Activated T-cell treated with anti-CD3 and anti-CD28 coated beads, Interleukin-2, amount 50 U/mL, for 1 hour (primary cell): ENCODE measurements around the gene SH3RF3.

ENCODE experiments used
- DNase-seq: peaks from one replicate; pipeline ENCODE4 v3.0.0-alpha.2; 2020

The SH3RF3 gene

DNA sequence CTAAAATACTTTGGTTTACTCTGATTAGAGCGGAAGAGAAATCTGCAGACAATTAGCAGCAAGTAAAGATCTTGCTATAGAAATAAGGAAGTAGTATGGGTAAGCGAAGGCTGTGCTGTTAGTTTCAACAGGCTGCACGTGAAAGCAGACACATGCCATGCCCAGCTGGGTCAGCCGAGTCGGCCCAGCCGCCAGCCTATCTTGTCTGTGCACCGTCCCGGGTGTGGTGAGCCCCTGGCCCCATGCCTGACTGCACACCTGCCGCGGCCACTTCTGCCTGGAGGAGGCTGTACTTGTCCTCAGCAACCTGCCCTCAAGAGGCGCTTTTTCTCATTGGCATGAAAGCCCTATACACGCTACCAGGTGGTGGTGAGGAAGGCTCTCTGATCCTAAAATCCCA lies 299.3 kb downstream of the SH3RF3 start:
- DNase-seq, result no peak

DNA sequence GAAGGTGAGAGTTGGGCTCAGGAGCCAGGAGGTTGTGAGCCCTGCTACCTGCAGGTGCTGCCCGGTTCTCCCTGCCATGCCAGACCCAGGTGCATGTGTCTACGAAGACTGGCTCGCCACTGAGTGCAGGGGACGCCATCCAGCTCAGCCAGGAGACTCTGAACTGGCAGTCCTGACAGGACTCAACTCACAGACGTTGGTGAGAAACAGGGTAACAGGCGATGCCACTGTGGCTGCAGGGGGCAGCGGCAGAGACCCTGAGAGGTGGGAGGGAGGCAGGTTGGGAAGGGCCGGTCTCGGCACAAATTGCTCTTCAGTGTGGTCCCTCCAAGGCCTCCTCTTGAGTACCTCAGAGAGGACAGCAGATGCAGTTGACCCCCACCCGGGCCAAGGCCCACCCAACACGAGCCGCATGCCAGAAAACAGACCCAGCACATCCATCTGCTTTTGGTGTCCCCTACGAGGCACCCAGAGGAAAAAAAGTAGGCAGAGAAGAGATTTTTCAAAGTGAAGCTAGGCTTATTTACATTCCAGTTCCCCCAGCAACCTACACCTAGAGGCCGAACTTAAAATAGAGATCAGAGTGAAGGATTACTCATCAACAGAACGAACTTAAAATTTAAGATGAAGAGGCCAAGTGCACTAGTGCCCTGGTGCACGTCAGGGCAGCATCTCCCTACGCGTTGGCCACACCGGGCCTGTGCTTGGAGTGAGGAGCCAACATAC lies 300.0 kb downstream of the SH3RF3 start:
- DNase-seq, result no peak

DNA sequence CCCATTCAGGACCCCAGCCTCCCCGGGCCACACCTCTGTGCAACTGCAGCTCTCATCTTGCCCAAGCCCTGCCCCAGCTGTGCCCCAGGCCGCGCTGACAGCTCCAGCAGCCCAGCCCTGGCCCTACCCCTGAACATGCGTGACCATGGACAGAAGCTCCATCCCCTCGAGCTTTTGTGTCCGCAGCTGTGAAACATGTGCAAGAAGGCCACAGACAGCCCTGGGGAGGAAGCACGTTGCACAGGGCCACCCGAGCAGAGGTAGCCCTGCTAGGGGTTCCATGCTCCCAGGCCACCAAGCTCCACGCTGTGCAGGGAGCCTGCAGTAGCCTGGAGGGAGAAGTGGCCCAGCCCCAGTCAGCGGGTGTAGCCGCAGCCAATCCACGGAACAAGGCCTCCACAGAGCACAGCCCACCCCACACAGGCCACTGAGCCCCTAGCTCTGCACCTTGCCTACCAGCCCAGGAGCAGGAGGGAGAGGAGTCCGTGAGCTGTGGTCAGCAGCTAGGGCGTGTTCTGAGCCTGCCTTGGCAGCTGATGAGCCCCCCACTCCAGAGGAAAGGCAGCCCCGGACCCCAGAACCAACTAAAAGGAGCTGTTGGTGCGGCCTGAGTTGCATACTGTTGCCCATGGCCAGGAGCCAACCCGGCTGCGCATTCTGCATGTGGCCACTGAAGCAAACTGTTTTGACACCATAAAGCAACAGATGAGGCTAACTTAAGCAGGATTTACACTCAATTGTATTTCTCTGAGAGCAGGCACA lies 300.7 kb downstream of the SH3RF3 start:
- no peak for DNase-seq

DNA sequence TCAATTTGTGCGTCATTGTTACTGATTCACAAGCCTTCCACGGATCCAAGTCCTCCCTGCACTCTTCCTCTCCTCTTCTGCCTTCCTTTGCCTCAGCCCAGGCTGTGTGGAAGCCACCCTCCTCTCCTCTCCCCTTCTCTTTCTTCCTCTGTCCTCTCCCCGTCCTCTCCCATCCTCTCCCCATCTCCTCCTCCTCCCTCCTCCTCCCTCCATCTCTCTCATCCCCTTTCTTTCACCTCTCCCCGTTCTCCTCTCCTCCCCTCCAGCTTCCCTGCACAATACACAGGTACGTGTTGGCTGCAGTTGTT lies 301.3 kb downstream of the SH3RF3 start:
- DNase-seq, result no peak

DNA sequence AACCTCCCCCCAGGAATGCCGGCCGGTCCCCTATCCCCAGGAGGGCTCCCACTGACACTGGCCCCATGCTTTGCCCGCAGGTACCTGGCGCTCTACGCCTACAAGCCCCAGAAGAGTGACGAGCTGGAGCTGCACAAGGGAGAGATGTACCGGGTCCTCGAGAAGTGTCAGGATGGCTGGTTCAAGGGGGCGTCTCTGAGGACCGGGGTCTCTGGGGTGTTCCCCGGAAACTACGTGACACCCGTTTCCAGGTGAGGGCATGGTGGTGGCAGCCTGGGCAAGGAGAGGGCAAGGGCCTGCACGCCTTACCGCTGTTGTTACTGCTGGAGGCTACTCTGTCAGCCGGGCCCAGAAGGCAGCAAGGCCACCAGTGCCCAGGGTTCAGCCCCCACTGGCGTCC lies 303.4 kb downstream of the SH3RF3 start:
- DNase-seq, result no peak

DNA sequence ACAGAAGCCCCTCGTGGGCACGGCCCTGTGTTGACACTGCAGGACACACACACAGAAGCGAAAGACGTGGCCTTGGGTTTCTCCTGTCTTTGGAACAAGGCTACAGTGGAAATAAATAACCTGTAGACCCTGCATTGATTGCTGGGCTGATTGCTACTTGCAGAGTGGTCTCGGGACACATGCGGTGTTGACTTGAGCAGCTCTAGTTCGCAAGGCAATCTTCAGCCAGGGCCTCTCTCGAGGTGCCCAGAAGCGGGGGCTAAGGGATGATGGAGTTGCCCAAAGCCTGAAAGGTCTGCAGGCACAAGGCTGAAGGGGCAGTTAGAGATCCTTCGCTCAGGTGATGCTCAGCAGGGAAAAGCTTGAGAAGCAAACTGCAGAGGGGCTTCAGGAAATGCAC lies 304.5 kb downstream of the SH3RF3 start:
- no peak for DNase-seq

DNA sequence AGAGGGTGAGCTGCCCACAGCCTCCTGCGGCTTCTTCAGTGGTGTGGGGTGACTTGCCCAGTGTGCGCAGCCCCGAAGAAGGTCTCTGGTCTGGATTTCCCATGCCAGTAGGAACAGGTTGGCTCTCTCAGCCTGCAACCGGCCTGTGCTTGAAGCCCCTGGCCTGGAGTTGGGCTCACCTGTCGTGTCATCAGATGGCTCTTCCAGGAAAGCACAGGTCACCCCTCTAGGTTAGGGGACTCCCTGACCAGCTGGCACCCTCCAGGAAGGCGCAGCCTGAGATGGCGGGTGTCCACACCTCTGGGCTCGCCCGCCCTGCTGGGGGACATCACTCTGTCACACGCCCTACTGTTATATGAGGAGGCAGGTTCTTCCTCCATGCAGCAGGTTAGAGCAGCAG lies 304.9 kb downstream of the SH3RF3 start:
- no peak for DNase-seq

DNA sequence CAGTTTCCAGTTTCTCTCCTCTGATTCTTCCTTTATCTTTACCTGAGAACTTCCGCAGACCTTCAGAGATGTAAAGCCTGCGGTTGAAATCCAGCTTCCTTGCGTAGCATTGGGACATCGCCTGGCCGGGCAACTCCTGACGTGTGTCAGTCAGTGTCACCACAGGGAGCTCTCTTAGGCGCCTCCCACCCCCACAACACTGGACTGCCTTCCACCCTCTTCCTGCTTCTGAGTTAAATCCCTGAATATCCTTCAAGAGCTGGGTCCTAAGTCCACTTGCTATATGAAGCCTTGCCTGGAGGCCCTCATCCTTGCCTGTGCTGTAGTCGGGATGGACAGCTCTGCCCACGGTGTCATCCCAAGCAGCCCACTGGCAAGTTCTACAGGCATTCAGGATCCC lies 305.3 kb downstream of the SH3RF3 start:
- DNase-seq, result no peak

DNA sequence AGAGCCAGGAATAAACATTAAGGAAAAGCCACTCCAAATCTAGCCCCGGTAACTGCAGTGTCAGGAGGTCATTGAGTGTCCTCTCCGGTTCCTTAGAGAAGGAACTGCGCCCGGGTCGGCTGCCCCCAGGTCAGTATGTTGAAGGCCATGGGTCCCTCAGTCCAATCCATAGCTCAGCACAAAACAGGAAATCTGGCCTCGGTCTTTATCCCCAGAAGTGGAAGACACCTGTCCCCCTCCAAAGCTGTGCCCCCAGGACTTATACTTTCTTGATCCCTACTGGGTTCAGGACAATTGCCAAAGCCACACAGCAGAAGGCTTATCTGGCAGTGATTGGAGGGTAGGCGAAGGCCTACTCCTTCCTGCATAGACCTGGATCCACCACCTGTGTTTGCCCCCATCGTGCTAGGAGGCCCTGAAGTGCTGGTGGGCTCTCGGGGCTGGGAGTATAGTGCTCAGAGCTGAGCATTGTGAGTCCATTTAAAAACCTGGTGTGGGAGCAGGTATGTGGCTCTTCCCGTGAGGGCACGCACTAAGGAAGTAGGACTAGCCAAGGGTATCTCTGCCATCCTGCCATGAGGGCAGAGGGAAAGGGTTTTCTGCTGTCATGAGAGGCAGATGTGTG lies 306.2 kb downstream of the SH3RF3 start:
- no peak for DNase-seq

DNA sequence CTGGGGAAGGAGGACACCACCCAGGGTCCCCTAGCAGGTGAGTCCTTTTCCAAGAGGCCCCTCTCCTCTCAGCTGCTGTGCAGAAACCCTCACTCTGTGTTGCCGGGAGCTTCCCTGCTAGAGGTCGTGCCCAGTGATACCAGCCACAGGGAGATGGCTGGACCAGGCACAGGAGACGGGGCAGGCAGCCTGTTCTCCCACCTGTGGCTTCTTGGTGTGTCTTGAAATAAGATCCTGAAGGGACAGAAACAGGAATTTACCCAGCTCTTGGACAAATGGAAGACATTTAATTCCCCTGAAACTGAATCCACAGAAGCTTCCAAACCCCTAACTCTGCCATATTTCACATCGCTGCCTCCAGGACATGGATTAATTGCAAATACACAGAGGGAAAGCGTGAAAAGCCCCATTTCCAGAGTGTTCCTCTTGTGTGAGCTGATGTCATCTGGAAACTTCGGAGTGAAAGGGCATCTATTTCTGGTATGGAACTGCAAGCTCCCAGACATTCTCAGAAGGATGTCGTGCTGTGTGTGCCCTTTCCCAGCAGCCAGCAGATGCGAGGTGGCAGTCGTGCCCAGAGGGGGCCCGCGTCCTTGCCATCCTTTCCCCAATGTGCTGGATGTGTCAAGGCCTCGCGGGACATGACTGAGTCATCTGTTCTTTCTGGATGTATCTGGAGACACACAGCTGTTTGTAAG lies 307.0 kb downstream of the SH3RF3 start:
- no peak for DNase-seq

DNA sequence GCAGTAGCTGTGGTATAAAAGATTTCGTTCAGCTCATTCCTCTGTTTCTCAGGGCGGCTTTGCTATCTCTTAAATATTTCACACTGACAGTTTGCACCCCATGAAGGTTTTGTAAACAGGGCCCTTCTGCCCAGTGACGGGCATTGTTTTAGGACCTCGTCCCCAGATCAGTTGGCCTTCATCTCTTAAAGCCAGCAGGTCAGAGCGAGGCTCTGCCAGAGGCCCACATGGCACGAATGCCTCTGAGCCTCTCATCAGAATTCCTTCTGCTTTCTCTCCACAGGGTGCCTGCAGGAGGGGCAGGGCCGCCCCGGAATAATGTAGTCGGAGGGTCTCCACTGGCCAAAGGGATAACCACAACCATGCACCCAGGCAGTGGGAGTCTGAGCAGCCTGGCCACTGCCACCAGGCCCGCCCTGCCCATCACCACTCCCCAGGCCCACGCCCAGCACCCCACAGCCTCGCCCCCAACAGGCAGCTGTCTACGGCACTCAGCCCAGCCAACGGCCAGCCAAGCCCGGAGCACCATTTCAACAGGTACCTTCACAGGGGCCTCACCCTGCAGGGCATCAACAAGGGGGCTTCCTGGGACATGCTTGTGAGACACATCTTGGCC lies 307.7 kb downstream of the SH3RF3 start:
- DNase-seq, result no peak

DNA sequence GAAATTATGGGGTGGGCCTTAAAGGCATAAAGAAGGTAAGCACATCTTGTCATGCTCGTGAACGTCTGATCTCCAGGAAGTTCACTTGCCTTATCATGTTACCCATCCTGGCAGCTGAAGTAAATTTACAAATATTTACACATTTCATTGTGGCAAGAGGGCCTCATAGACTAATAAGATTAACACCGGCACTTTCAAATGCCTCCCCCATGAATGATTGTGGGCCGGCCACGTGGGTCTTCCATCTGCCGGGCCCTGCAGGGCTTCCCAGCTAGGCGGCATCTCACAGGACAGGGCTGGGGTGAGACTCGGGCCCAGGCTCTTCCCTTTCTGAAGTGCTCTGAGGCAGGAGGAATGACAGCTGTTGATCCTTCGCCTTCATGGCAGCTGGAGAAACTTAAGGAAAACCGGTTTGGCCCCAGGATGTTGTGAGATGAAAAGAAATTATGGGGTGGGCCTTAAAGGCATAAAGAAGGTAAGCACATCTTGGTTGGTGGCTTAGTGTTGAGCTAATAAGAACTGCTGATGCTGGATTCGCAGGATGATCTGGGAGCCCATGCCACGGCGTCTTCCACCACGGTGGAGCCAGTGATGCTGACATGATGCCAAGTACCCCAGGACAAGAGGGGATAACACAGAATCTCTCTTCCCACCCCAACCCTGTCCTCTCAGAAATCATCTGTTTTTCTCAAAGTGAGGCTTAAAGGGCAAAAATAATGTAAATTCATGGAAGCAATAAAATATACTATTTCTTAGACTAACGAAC lies 308.5 kb downstream of the SH3RF3 start:
- DNase-seq, result no peak

DNA sequence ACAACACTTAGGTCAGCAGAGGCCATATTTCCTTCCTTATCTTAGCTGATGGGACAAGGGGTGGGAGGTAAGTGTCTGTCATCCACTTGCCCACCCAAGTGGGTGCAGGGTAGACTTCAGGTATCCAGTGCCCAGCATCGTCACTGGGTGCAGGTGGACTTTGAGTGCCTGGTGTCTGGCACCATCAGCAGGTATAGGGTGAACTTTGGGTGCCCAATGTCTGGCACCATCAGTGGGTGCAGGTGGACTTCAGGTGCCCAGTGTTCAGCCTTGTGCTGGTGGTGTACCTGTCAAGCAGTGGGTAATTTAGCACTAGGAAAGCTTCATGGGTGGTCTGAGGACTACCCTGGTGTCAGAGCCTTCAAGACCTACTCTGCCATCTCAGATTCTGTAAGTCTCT lies 309.1 kb downstream of the SH3RF3 start:
- no peak for DNase-seq

DNA sequence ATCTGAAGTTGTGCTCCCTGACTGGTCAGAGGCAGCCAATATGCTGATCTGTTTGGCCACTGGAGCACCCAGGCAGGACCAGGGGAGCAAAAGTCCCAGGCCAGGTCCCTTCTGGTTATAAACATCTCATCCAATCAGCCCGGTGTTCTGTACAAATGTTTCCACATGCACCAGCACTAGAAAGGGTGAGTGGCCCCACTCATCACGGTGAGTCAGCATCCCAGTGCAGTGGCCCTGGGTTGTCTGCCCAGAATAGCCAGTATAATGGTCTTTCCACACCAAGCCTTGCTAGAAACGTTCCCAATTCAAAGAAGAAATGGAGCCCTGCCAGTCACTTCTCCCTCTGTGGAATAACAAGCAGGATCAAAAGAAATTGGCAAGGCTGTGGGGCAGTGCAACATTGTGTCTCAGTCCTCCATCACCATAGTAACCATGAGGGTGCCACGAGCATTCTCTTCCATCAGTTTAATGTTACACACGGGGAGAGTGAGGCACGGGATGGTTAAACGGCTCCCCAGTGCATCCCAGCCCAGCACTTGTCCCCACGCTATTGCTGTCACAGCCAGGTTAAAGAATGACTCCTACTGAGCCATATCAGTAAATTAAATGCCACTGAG lies 309.9 kb downstream of the SH3RF3 start:
- no peak for DNase-seq

DNA sequence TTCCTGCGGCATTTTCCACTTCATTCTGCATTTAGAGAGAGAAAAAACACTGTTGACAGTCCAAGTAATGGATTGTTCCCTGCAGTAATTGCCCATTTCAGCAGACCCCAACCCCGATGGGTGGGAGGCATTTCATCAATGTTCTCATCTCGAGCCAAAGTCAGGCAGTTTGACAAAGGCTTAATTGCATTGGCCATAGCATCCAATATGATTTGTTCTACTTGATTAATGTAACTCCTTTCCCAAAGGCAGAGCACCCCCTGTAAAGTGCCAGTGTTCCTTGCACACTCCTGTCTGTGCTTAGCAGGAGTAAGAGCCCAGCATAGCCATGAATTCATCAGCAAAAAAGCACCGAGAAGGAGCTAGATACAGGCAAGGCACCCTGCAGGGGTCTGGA lies 310.4 kb downstream of the SH3RF3 start:
- DNase-seq, result no peak

DNA sequence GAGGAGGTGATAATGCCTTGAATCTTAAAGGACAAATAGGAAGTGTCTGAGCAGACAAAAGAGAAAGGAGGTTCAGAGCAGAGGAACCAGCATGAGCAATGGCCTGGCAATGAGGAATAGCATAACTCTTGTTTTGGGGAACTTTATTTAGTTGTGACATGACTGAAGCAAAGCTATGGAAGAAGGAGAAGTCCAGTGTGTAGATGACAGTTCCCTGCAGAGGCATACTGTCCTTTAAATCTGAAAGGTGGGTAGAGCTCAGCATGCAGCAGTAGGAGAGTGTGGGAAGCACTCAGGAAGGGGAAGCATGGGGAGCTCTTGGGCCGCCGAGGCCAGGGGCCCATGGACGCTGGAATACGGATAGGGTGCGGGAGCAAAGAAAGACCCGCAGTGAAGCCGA lies 311.0 kb downstream of the SH3RF3 start:
- DNase-seq, result no peak

DNA sequence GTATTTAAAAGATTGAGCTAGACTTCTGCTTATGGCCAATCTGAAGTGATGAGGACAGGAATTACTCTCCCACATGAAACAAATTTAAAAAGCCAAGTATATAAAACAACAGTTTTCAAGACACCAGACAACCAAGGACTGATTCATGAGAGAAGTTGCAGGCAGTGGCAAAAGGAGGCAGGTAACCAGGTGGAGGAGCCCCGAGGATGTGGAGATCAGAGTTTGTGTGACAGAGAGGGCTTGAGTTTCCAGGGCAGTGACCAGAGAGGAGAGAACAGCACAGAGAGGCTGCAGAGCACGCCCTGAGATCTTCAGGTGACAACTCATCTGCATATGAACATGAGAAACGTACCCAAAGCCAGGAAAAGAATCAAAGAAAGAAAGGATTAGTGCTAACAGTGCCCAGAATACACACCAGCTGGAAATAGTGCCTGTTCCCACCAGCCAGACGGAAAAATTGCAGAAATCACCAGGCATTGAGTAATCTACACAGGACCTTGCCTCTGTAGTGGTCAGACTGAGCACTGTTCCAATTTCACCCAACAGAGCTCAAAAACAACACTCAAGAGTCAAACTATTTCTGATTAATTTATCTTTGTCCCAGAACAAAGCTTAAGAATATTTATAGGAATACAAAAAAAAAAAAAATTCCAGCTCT lies 311.6 kb downstream of the SH3RF3 start:
- DNase-seq, result no peak

DNA sequence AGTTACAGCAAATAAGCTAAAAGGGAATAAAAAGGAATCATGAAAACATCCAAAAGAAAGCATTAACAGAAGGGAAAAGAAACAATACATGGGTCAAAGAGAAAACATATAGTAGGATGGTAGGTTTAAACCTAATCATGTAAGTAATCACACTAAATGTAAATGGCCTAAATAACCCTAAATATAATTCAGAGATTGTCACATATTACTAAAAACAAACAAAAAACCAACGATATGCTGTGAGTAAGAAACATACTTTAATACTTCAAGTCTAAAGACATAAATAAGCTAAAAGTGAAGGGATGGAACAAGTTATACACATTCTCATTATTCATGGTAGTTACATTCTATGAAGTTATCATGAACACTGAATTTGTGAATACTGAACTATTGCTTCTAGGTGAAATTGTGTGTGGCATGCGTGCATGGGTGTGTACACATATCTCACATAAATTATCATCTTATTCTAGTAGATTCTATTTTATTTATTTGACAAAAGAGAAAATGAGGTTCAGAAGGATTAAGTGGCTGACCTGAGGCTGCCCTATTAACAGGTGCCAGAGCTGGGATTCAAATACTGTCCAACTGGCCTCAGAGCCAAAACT lies 313.8 kb downstream of the SH3RF3 start:
- no peak for DNase-seq

DNA sequence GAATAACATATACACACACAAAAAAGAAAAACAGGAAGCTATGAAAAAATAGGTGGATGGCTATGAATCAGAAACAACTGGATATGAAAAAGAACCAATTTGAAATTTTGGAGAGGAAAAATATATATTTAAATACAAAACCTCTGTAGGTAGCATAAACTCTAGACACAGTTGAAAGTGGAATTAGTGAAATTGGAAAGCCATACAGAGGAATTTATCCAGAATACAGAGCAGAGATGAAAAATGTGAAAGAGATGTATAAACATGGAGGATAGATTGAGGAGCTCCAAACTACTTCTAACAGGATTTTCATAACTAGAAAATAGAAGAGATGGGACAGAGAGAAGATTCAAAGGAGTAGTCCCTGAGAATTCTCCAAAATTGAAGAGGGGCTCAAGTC lies 315.9 kb downstream of the SH3RF3 start:
- no peak for DNase-seq

DNA sequence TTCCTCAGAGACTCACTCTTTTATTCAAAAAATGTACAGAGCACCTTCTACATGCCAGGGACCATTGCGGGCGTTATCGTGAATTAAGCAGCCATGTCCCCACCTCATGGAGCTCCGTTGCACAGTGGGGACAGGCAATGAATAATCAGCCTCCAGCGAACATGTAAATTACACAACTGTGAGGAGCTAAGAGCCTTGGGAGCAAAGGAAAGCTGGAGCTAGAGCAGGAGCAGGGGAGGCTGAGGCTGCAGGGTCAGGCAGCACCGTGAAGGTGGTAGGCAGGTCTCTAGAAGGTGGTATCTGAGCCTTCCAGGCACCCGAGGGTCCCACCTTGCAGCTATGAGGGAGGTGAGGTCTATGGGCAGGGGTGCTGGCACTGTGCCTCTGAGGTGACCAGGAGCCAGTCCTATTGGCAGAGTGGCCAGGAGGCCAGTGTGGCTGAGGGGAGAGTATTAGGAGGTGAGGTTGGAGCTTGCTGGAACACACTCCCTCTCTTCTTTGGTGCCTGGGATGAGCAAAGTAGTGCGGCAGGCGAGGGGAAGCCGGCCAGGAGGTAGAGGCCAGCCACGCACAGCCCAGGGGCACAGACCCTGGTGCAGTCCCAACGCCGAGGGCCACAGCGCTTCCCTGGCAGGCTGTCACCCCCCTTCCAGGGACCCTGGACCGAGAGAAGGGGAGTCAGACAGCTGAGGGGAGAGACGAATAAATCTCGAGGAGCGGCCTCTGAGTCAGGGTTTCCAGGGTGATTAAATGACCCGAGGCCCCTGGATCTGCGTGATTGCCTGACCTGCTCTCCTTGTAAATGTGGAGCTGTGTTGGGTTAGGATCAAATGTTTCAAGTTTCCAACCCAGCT lies 317.5 kb downstream of the SH3RF3 start:
- no peak for DNase-seq
